ENCODE measurements around the gene HNRNPU. TPM values are rescaled to one million over a fixed set of nuclear protein-coding genes. Genes with fewer than 3 reads are reported as not detected.
A peak's percentile ranks its signal among the peaks of the same experiment; 100 is the strongest.
"Not testable (repeated sequence)": the region's sequence is repeated elsewhere in the genome, so short reads cannot be mapped to it uniquely, and the experiment has no call there.

HNRNPU gene
- total RNA-seq, 1 donor from 2014 or later = 243 TPM

DNA sequence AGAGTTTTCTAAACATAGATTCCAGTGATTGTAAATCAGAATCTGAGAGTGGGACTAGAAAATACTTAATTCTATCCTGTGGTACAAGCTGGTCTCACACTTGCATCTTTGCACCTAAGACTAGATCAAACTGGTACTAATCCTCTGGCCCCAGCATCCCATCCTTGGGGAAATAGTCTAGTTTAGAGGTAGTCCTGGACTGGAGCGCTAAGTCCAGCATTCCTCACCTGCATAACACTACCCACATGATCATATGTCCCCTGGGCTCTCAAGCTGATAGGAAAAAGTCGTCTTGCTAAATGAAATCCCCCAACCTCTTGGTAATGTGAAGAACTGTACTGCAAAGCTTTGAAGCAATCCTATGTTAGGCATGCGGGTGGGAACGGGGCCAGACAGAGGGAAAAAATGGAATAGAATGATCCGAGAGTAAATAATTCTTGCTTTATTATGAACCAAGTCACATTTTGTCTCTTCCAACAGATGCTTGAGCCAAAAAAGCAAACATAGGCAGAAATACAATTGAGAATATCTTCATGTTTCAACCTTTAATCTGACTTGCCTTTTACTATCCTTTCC is 24.0 kb downstream of the HNRNPU start:
- DNase-seq (ENCODE audit: low spot score) = no peak

DNA sequence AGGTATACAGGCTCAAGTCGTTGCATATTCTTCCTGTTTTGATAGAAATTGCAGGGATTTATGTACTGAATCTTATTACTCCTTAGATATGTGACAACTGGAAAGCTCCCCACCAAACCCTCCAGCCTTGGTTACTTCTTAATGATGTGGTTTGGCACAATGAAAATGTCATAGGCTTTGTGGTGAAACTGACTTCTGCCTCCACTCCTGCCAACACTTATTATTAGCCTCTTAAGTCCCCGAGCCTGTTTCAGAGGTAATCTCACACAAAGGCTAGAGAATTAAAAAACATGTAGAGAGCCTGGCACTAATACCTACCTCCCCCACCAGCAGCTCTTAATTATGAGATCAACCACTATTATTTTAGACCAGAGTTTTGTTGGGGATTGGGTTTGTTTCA is 24.7 kb downstream of the HNRNPU start:
- DNase-seq (ENCODE audit: low spot score) = no peak

DNA sequence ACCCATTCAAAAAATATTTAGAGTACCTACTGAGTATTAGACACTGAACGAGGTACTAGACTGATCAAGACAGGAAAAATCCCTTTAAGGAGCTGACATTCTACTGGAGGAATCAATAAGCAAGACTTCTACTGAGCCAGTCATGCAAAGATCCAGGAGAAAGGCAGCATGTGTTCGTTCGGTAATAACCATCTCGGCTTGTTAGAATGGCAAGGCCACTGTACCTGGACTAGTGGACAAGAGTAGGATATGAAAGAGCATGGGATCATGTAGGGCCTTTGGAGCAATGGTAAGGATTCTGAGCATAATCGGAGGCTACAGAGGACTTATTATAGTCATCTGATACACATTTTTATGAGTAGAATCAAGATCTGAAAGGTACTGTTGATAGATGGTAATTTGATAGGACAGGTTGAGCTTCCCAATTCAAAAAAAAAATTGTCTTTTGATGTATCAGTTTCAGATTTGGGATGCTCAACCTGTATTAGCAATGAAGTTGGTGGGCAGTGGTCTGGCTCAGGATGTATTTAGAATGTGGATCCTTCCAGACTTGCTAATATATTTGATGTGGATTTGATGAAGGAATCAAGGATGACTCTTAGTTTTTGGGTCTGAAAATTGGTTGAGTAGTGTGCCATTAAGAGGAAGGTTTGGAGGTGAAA is 26.6 kb downstream of the HNRNPU start:
- no peak for DNase-seq (ENCODE audit: low spot score)

DNA sequence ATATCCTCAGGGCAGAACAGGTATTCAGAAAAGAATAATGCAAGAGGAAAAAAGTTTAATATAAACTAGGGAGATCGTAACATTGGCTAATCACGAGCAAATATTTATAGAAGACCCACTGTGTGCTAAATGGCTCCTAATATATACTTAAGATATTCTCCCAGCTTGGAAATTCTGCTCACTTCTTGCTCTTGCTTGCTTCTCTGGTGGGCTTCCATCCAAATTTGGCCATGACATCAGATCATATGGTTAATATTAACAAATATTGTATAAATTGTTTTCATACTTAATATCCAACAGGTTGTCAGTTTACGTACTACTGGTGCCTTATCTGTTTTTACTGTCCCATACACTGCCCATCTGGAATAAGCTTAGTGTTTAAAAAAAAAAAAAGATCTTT is 27.8 kb downstream of the HNRNPU start:
- no peak for DNase-seq (ENCODE audit: low spot score)

DNA sequence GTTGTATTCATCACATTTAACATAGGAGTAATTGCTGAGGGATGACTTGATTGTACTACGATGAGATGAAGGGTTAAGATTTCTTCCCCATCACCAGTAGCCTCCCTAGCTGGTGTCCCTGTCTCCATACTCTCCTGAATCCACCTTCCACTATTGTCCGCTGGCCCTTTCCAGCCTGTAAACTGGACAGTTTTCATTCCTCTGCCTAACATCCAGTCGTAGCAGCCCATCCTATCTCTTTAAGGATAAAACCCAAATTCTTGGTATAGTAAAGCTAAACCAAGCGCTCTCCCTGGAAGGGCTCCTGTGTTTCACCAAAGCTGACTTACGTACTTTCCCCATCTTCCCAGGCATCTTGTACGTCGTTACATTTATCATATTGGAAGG is 28.2 kb downstream of the HNRNPU start:
- DNase-seq (ENCODE audit: low spot score) = no peak

DNA sequence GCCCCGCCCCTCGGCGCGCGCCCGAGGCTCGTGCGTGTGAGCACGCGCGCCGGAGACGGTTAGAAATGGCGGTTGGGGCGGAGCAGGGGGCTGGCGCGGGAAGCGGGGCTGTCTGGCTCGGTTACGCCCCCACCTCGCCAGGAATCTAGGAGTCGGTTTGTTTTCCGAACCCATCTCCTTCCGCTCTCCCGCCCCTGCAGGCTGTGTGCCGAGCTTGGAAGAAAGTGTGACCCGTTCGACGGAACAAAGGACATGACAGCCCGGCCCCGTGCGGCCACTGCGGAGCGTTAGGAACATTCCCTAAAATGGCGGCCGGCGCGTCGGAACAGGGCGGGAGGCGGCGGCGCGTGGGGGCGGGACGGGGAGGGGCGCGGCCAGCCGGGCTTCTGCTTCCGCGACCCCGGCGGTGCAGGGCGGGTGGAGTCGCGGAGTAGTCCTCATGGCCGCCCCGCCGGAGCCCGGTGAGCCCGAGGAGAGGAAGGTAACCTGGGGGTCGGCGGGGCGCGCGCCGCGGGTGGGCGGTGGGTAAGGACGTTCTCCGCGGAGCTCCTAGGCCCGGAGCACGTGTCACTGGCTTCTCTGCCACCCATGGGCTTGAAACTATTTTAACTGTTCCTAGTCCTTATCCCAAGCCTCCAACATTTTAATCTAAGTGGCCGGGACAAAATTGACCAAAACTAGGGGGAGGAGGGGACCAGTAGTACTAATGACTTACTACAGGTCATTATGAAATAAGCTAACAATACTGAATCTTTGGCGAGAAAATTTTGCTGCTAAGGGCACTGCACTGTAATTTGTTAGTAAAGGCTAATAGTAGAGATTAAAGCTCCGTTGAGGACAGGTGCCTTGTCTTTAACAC is 28.8 kb downstream of the HNRNPU start, which contains the start of gene COX20:
COX20 (plus strand) TSS at position 383 of the 859 bp plus-strand sequence; CDS start at position 440, 57 bp downstream.
- peak; percentile 90 for DNase-seq (ENCODE audit: low spot score)

DNA sequence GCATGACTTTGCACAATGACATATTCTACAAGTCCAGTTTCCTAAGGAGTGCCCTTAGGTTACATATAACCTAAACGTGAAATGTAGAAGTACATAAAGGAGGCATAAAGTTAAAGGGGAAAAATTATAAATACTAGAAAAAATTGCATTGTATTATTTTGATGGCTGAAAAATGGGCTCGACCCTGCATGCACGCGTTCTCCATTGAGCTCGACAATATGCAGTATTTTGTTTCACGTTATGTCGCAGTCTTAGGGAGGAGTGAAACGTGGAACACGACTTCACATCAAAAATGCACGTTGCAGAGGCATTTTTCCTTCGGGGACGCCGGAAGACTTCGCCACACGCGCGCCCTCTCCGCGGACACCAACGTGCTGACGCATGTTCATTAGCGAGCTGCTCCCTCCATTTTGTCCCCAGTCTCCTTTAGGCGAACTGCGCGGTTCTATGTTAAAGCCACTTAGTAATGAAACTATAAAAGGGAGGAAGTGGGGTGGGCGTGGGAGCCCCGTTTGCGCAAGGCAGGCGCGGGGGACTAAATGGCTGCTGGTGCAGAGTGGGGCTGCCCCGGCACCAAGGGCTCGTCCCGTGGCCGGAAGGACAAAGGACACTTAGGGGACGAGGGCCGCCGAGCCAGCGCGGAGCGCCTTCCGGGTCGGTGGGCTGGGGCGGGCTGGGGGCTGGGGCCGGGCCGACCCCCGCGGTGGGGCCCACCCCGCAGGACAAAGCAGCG is 29.6 kb downstream of the HNRNPU start:
- DNase-seq (ENCODE audit: low spot score) = peak; percentile 88

DNA sequence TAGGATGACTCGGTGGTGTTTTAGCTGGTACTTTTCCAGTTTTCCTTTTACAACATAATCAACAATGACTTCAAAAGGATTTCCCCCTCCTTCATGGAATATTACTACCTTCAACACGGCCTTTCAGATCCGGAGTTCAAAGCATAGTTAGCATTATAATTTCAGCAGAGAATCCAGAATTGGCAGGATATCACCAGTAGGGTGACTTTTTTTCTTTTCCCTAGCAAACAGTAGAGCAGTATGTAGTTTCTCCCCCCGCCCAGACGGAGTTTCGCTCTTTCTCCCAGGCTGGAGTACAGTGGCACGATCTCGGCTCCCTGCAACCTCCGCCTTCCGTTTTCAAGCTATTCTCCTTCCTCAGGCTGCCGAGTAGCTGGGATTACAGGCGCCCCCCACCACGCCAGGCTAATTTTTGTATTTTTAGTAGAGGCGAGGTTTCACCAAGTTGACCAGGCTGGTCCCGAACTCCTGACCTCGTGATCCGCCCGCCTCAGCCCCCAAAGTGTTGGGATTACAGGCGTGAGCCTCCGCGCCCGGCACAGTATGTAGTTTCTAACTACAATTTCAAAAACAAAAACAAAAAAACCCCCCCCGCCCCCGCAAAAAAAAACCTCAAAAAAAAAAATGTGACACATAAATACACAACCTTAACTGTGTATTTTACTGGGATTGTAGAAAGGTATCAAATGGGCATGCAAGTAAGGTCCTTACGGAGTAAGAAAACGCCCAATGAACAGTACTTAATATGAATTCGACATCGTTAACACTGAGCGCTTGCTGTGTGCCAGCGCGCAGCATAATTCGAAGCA is 30.4 kb downstream of the HNRNPU start:
- DNase-seq (ENCODE audit: low spot score) = peak; percentile 45

DNA sequence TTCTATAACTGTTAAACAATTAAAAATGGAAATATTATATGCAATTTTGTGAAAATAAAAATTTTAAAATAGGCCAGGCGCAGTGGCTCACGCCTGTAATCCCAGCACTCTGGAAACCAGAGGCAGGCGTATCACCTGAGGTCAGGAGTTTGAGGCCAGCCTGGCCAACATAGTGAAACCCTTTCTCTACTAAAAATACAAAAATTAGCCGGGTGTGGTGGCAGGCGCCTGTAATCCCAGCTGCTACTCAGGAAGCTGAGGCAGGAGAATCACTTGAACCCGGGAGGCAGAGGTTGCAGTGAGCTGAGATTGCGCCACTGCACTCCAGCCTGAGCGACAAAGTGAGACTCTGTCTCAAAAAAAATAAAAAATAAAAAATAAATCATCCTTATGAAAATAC is 31.1 kb downstream of the HNRNPU start:
- DNase-seq (ENCODE audit: low spot score) = not testable (repeated sequence)

DNA sequence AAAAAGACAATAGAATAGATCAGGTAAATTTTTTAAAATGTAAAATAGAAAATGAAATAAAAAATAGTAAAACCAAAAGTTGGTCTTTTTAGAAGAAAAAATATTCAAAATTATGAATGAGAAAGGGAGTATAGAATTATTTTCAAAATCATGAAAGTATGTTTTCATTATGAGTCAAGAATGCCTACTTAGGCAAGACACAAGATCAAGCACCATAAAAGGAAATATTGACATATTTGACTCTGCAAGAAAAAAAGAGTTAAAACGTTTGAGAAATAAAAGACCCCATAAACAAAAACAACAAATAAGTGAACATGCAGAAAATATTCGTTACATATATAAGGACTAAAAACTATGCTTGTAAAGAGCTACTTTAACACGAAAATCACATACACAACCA is 33.7 kb downstream of the HNRNPU start:
- no peak for DNase-seq (ENCODE audit: low spot score)

DNA sequence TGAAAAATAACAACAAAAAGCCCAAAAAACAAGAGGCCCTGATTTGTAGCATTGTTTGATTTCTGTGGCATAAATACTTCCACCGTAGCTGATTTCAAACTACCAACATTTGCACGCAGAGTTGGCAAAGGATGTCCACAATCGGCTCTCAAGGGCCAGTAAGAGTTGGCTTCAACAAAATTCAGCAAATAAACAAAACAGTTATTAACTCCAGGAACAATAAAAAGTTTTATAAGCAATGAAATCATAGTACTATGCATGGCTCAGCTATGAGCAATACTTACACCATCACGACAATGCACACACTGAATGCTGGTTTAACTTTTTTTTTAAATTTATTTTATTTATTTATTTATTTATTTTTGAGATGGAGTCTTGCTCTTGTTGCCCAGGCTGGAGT is 37.6 kb downstream of the HNRNPU start:
- no peak for DNase-seq (ENCODE audit: low spot score)

DNA sequence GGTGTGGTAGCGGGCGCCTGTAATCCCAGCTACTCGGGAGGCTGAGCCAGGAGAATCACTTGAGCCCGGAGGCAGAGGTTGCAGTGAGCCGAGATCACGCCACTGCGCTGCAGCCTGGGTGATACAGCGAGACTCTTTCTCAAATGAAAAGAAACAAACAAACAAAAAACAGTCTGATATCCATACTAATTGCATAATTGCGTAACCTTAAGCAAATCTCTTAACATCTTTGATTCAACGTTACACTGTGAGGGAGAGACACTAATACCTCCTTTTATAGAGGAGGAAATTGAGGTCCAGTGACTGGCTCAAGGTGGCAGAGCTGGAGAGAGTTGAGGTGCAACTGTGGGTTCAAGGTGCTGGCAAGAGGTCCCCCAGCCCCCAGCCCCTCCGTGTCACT is 41.5 kb downstream of the HNRNPU start:
- DNase-seq (ENCODE audit: low spot score) = no peak

DNA sequence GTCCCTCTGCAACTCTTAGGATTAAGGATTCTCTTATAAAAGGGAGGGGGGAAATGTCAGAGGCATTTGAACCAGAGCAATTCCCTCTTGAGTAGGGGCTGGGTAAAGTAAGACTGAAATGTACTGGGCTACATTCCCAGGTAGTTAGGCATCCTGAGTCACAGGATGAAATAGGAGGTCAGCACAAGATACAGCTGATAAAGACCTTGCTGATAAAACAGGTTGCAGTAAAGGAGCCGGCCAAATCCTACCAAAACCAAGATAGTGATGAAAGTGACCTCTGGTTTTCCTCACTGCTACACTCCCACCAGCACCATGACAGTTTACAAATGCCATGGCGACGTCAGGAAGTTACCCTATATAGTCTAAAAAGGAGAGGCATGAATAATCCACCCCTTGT is 43.2 kb downstream of the HNRNPU start:
- DNase-seq (ENCODE audit: low spot score) = no peak

DNA sequence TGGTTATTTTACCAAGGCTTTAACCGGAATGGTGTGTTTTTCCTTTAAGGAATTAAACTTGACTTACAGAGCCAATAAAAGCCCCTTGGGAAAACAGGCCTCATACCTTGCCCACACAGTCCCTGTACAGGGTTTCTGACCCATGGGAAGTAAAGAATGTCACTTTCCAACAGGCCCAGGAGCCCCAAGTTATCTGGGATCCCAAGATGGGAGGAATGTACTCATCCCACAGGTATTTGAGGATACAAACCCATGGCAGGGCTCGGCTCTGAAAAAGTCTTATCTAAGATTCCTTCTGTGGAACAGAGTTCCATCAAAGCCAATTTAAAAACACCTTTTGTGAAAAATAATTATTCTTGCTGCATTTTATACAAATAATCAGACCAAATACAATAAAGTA is 44.2 kb downstream of the HNRNPU start:
- DNase-seq (ENCODE audit: low spot score) = no peak

DNA sequence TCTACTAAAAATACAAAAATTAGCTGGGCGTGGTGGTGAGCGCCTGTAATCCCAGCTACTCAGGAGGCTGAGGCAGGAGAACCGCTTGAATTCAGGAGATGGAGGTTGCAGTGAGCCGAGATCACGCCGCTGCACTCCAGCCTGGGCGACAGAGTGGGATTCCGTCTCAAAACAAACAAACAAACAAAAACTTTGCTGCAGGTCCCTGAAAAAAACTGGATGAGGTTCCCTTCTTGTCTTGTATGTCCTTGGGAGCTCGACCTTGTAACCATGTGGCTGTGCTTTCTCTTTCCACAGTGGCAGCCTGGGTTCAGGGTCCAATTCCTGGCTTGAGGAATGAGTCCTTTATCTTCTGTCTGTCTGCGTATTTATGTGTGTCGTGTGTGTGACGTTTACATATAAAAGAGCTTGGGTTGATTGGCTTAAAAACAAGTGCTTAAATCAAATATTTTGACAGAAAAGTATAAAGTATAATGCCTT is 46.9 kb downstream of the HNRNPU start:
- DNase-seq (ENCODE audit: low spot score) = no peak

DNA sequence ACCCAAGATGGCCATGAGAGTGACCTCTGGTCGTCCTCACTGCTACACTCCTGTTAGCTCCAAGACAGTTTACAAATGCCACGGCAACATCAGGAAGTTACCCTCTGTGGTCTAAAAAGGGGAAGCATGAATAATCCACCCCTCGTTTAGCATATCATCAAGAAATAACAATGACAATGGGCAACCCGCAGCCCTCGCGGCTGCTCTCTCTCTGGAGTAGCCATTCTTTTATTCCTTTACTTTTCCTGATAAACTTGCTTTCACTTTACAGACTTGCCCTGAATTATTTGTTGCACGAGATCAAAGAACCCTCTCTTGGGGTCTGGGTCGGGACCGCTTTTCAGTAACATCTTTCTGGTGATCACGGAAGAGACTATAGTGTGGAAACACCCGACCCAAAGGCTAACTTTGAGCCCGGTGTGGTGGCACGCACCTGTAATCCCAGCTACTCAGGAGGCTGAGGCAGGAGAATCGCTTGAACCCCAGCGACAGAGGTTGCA is 48.7 kb downstream of the HNRNPU start:
- DNase-seq (ENCODE audit: low spot score) = no peak

DNA sequence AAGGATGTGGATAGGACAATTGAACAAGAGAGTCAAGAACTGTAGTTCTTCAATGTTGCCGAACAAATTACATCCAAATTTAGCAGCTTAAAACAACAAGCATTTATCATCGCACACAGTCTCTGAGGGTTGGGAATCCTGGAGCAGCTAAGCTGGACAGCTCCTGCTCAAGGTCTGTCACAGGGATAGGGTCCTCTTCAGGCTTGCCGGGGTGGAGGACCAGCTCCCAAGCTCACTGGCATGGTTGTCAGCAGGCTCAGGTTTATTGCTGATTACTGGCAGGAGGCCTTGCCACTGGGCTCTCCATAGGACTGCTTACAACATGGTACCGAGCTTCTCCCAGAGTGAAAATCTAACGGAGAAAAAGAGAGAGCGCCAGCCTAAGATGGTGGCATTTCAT is 51.0 kb downstream of the HNRNPU start:
- no peak for DNase-seq (ENCODE audit: low spot score)

DNA sequence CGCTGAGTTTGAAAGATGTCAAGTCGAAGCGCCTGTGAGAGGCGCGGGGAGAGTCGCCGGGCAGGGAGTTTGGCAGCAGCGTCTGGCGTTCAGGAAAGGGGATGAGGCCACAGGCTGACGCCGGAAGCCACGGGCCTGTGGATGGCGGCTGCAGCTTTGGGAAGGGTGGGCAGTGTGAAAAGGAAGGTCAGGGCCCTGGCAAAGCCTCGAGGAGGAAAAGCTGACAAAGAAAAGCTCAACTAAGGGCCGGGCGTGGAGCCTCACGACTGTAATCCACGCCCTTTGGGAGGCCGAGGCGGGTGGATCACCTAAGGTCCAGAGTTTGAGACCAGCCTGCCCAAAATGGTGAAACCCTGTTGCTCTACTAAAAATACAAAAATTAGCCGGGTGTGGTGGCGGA is 54.1 kb downstream of the HNRNPU start:
- no peak for DNase-seq (ENCODE audit: low spot score)

DNA sequence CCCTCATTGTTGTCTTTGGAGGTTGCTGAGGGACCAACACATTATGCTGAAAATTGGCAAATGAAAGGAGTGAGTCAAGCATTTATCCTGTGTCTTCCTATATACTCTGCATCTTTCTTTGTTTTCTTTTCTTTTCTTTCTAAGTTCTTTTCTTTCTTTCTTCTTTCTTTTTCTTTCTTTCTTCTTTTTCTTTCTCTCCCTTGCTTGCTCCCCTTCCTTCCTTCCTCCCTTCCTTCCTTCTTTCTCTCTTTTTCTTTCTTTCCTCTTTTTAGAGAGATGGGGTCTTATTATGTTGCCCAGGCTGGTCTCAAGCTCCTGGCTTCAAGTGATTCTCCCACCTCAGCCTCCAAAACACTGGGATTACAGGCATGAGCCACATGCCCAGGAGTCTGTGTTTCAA is 57.2 kb downstream of the HNRNPU start:
- no peak for DNase-seq (ENCODE audit: low spot score)

DNA sequence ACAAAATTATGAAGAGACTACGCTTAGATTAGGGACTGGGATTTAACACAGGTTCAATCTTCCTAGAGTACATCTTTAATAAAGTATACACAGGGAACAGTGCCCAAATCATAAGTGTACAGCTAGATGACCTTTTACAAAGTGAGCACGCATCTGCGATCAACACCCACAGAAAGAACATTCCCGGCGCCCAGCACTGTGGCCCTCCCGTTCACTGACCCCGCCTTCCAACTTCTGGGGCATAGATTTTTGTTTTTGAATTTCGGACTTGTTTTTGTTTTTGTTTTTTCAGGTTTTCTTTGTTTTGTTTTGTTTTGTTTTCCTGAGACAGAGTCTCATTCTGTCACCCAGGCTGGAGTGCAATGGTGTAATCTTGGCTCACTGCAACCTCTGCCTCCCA is 59.5 kb downstream of the HNRNPU start:
- DNase-seq (ENCODE audit: low spot score) = no peak

Data from mucosa of gallbladder (tissue), 1 donor.